HG03439 (cell line): ENCODE data around the gene TCF15.
"Not testable (repeated sequence)": the region's sequence is repeated elsewhere in the genome, so short reads cannot be mapped to it uniquely, and the experiment has no call there.

ENCODE experiments used
- ATAC-seq: cut with Tn5 transposase; IDR thresholded peaks from one replicate; pipeline ENCODE4 v1.9.1; 2021; ENCODE audit warnings: mild to moderate bottlenecking, moderate library complexity; ENCODE audit not compliant: unreplicated experiment

The TCF15 gene

GRCh38 chr20:642398-643174 is 32.5 kb upstream of the TCF15 start:
- ATAC-seq = no peak

- not testable (repeated sequence) for ATAC-seq
Observed at GRCh38 chr20:642013-642397, 31.9 kb upstream of the TCF15 start.

- no peak for ATAC-seq
Observed at GRCh38 chr20:641516-641875, 31.4 kb upstream of the TCF15 start.

GRCh38 chr20:640674-641515 is 30.8 kb upstream of the TCF15 start:
- no peak for ATAC-seq

GRCh38 chr20:638579-638978 is 28.5 kb upstream of the TCF15 start:
- ATAC-seq = no peak

- no peak for ATAC-seq
Observed at GRCh38 chr20:637559-637958, 27.4 kb upstream of the TCF15 start.

- ATAC-seq = no peak
Observed at GRCh38 chr20:635893-636338, 25.8 kb upstream of the TCF15 start.

GRCh38 chr20:635028-635892 is 25.2 kb upstream of the TCF15 start:
- no peak for ATAC-seq

- no peak for ATAC-seq
Observed at GRCh38 chr20:634148-634925, 24.2 kb upstream of the TCF15 start.

- no peak for ATAC-seq
Observed at GRCh38 chr20:631101-631500, 21.0 kb upstream of the TCF15 start.

- ATAC-seq = no peak
Observed at GRCh38 chr20:626579-626978, 16.5 kb upstream of the TCF15 start.

- ATAC-seq = no peak
Observed at GRCh38 chr20:625360-625932, 15.3 kb upstream of the TCF15 start.

GRCh38 chr20:623704-624103 is 13.6 kb upstream of the TCF15 start:
- ATAC-seq = no peak

GRCh38 chr20:623021-623420 is 12.9 kb upstream of the TCF15 start:
- ATAC-seq = no peak

GRCh38 chr20:622161-622560 is 12.1 kb upstream of the TCF15 start:
- no peak for ATAC-seq

GRCh38 chr20:621125-621756 is 11.1 kb upstream of the TCF15 start:
- ATAC-seq = no peak

- ATAC-seq = no peak
Observed at GRCh38 chr20:620246-620645, 10.1 kb upstream of the TCF15 start.

- no peak for ATAC-seq
Observed at GRCh38 chr20:618980-619379, 8.9 kb upstream of the TCF15 start.

- ATAC-seq = no peak
Observed at GRCh38 chr20:617934-618690, 8.0 kb upstream of the TCF15 start.
